Measurements from ENCODE around the gene MIPEP.

DNA sequence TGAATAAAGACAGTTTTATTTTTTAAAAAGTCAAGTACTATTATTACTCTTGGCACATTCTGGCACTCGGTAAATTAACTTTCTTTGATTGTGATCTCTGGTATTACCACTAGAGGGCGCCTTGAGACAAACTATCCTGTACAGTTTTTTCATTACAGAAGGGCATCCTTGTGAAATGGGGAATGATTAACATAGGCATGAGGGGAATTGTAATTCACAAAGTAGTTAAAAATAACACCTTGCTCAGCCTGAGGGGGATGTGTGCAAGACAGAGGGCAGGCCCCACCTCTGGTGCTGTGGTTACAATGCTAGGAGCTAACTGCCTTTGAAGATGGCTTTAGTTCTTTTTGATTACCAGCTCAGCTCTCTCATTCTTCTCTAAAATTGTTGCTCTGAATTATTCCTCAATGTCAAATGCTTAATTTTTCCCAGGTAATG, 32.3 kb upstream of the MIPEP start:
- no peak for TF ChIP-seq POLR2A (IDR thresholded peaks at IDR 0.05)
- TF ChIP-seq, protein P1, sequence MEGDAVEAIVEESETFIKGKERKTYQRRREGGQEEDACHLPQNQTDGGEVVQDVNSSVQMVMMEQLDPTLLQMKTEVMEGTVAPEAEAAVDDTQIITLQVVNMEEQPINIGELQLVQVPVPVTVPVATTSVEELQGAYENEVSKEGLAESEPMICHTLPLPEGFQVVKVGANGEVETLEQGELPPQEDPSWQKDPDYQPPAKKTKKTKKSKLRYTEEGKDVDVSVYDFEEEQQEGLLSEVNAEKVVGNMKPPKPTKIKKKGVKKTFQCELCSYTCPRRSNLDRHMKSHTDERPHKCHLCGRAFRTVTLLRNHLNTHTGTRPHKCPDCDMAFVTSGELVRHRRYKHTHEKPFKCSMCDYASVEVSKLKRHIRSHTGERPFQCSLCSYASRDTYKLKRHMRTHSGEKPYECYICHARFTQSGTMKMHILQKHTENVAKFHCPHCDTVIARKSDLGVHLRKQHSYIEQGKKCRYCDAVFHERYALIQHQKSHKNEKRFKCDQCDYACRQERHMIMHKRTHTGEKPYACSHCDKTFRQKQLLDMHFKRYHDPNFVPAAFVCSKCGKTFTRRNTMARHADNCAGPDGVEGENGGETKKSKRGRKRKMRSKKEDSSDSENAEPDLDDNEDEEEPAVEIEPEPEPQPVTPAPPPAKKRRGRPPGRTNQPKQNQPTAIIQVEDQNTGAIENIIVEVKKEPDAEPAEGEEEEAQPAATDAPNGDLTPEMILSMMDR (IDR thresholded peaks at IDR 0.05): peak in 6 of 7 experiments; percentile 45 to 77 (median 62)

Data from body of pancreas (tissue), 4 donors.